ENCODE results near the gene SELENOI. TPM values are rescaled to one million over a fixed set of nuclear protein-coding genes. Genes with fewer than 3 reads are reported as not detected.
"Not testable (repeated sequence)": the region's sequence is repeated elsewhere in the genome, so short reads cannot be mapped to it uniquely, and the experiment has no call there.

SELENOI gene
- total and polyA plus RNA-seq, 9 donors, result 2.5 to 23.7 (median 13.4) TPM

DNA sequence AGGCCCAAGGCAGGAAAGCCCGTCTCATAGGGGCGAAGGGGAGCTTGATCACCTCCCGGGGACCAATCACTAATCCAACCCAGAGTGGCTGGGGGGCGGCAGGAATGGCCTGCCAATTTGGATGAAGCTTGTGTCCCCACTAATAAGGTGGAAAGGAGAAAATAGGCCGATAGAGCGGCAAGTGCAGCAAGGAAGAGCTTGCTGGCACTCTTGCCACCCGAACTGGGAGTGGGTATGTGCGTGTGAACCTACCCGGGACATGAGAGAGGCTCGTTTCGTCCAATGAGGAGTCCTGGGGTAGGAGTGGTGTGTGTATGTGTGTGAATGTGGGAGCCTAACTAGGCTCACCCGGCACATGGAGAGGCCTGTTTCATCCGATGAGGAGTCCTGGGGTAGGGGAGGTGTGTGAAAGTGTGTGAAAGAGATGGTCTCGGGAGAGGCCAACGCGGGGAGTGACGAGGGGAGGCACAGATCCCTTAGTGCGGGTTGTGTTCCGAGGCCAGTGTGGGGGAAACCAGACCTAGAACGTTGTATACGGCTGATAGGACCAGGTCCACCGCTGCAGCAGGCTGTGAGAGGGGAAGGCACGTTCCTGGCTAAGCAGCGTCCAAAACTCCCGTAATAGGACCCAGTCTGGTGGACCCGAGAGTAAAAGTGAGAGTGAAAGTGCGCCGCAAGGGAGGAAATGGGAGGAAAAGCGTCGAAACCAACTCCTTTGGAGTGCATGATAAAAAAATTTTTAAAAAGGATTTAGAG lies 47.1 kb upstream of the SELENOI start:
- intact Hi-C loops (cut with DNase I), result loop anchor here in 1 of 4 donors (5.0 kb wide), 1 partner anchor 57 kb away; the partner anchor contains the start of genes HADHA and HADHB
- TF ChIP-seq, protein P1, sequence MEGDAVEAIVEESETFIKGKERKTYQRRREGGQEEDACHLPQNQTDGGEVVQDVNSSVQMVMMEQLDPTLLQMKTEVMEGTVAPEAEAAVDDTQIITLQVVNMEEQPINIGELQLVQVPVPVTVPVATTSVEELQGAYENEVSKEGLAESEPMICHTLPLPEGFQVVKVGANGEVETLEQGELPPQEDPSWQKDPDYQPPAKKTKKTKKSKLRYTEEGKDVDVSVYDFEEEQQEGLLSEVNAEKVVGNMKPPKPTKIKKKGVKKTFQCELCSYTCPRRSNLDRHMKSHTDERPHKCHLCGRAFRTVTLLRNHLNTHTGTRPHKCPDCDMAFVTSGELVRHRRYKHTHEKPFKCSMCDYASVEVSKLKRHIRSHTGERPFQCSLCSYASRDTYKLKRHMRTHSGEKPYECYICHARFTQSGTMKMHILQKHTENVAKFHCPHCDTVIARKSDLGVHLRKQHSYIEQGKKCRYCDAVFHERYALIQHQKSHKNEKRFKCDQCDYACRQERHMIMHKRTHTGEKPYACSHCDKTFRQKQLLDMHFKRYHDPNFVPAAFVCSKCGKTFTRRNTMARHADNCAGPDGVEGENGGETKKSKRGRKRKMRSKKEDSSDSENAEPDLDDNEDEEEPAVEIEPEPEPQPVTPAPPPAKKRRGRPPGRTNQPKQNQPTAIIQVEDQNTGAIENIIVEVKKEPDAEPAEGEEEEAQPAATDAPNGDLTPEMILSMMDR (IDR thresholded peaks at IDR 0.05), result no peak
- peak; percentile 28 for TF ChIP-seq POLR2A (IDR thresholded peaks at IDR 0.05)
- no peak for TF ChIP-seq EP300 (IDR thresholded peaks at IDR 0.05)
- Histone ChIP-seq H3K4me3 (peak overlapping the region; percentile 52), H3K4me1 (ENCODE audit: insufficient read depth) (peaks cover 8% of the 10 kb centered on the region), H3K27me3 (no peaks in the 10 kb centered on the region), H3K27ac (peak overlapping the region; percentile 92), H3K9me3 (no peaks in the 10 kb centered on the region), H3K36me3 (no peaks in the 10 kb centered on the region)
- 3 to 4% (median 3%) methylated on average over 30 of the region's 30 CpGs for WGBS, 3 donors
- DNase-seq, result peak; percentile 48 to 68 (median 54)

DNA sequence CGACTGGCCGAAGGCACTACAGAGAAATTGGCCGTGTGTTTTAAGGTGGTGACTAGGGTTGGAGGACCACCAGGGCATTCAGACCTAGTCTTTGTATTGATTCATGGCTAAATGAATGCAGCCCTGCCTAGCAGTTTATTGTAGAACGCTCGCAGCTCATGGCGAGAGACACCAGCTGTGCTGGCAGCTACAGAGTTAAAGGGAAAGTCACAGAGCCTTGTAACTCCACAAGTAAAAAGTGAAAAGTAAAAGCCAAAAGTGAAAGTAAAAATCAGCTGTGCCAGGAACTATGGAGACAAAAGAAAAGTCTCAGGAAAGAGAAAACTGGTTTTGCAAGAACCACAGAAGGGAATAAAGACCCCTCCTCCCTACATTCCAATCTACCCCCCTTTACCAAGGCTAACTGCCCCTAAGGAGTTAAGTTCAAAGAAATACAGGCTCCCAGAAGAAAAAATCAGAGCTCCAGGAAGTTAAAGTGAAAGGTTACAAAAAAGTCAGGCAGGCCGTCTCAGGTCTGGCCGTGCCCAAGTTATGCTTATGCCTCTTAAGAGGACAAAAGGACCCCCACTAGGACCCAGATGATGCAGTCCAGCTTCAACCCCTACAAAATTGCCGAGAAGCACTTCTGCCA lies 46.4 kb upstream of the SELENOI start:
- Histone ChIP-seq H3K9me3 (no peaks in the 10 kb centered on the region), H3K36me3 (no peaks in the 10 kb centered on the region), H3K27ac (peak overlapping the region; percentile 92), H3K27me3 (no peaks in the 10 kb centered on the region), H3K4me3 (peak overlapping the region; percentile 52), H3K4me1 (ENCODE audit: insufficient read depth) (peaks cover 9% of the 10 kb centered on the region)
- intact Hi-C loops (cut with DNase I), result loop anchor here in 1 of 4 donors (5.0 kb wide), 1 partner anchor 57 kb away; the partner anchor contains the start of genes HADHA and HADHB
- DNase-seq, result peak in 3 of 5 donors; percentile 46 to 48 (median 47)
- WGBS, 3 donors, result 0 to 2% (median 0%) methylated on average over 9 of the region's 9 CpGs
- TF ChIP-seq, protein P1 (IDR thresholded peaks at IDR 0.05), result no peak
- TF ChIP-seq EP300 (IDR thresholded peaks at IDR 0.05), result no peak
- TF ChIP-seq POLR2A (IDR thresholded peaks at IDR 0.05), result no peak

DNA sequence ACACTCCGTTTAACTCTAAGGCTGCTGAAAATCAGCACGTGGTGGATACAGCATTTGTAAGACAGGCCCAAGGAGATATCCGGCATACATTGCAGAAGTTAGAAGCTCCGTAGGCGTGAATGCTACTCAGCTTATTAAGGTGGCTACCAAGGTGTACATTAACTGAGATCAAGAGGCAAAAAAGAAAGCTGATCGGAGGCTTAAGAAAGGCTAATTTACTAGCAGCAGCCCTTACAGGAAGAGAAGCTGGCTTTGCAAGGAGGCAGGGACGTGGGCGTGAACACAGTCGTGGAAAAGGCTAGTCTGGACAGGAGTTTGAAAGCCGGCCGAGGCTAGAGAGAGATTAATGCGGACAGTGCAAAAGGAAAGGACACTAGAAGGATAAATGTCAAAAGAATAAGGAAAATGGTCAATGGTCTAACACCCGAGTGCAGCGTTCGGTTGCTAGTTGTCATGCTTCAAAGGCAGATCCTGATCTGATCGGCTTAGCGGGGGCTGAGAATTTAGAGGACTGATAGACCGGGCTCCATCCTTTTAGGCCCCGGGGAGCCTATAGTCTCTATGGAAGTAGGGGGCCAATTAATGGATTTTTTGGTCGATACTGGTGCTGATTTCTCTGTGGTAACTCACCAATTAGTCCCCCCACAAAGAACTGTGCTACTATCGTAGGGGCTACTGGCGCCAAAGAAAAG lies 45.6 kb upstream of the SELENOI start:
- H3K27ac ChIP-seq, result peak overlapping the region; percentile 92
- peak in 3 of 5 donors; percentile 37 to 48 (median 48) for DNase-seq
- 23 to 26% (median 24%) methylated on average over 22 of the region's 22 CpGs for WGBS, 3 donors

DNA sequence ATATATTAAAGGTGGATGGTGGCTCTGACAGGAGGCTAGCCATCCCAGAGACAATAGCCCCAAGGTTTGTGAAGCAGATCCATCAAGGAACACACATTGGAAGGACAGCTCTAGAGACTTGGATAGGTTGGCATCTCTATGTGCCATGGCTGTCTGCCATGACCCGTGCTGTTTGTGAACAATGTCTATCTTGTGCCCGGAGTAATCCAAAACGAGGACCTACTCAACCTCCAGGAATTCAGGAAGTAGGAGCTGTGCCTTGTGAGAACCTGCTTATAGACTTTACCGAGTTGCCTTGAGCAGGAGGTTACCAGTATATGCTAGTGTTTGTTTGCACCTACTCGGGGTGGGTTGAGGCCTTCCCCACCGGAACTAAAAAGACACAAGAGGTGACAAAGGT lies 43.1 kb upstream of the SELENOI start:
- Histone ChIP-seq H3K4me3 (no peak overlapping the region), H3K36me3 (no peaks in the 10 kb centered on the region), H3K27ac (no peak overlapping the region), H3K9me3 (no peaks in the 10 kb centered on the region), H3K4me1 (ENCODE audit: insufficient read depth) (peaks cover 7% of the 10 kb centered on the region), H3K27me3 (no peaks in the 10 kb centered on the region)
- TF ChIP-seq POLR2A (IDR thresholded peaks at IDR 0.05) (no peak), EP300 (IDR thresholded peaks at IDR 0.05) (no peak)
- TF ChIP-seq, protein P1 (IDR thresholded peaks at IDR 0.05), result no peak
- no peak for DNase-seq
- WGBS, 3 donors, result 81 to 84% (median 82%) methylated on average over 6 of the region's 6 CpGs
- intact Hi-C loops (cut with DNase I), result no loop called here

More for the DNA sequence above, 45.6 kb upstream of the SELENOI start:
- peaks cover 9% of the 10 kb centered on the region for H3K4me1 ChIP-seq (ENCODE audit: insufficient read depth)
- H3K36me3 ChIP-seq, result no peaks in the 10 kb centered on the region
- no peaks in the 10 kb centered on the region for H3K9me3 ChIP-seq
- H3K27me3 ChIP-seq, result no peaks in the 10 kb centered on the region
- H3K4me3 ChIP-seq, result peak overlapping the region; percentile 52
- no peak for TF ChIP-seq POLR2A (IDR thresholded peaks at IDR 0.05)
- intact Hi-C loops (cut with DNase I), result no loop called here

DNA sequence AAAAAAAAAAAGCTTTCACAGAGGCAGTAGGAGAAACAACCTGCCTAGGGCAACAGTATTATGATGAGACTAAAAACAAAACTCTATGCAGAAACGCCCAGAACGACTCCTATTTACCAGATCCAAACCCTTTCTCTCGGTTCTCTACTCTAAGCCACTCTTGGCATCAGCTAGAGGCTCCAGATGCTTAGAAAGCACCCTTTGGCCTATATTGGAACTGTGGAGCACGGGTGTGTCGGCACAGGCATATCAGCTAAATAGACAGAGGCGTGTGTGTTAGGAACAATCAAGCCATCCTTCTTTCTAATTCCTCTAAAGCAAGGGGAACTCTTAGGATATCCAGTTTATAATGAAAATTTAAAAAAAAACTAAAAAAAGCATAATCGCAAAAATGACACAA lies 40.8 kb upstream of the SELENOI start:
- 14 to 26% (median 16%) methylated on average over 7 of the region's 7 CpGs for WGBS, 3 donors
- H3K27ac ChIP-seq, result peak overlapping the region in 1 of 2 donors; percentile 61
- H3K27me3 ChIP-seq; H3K36me3 ChIP-seq; H3K4me3 ChIP-seq; intact Hi-C loops (cut with DNase I); H3K9me3 ChIP-seq; H3K4me1 ChIP-seq (ENCODE audit: insufficient read depth): not testable (repeated sequence)
- DNase-seq, result peak in 2 of 5 donors; percentile 49 to 64
